SK-N-SH treated with all-trans-retinoic acid at 6 μM for 48 hours (cell line): ENCODE measurements around the gene UPB1.

Source experiments
- ATAC-seq: fragments of 200-7000 bp; cut with Tn5 transposase; 3 replicates; pipeline ENCODE4 v1.9.1; 2020; ENCODE audit warnings: mild to moderate bottlenecking, moderate library complexity
- ARNTL ChIP-seq: fragments of 450-650 bp; formaldehyde crosslinking; IDR thresholded peaks from 2 replicates; pipeline ENCODE4 v1.5.0; 2020; ENCODE audit warnings: low read depth, mild to moderate bottlenecking, moderate library complexity, borderline replicate concordance
- CREB5 ChIP-seq: fragments of 250-450 bp; sonication (Bioruptor Pico); IDR thresholded peaks from 2 replicates; pipeline ENCODE4 v1.5.1; 2020; ENCODE audit warnings: low read depth, mild to moderate bottlenecking, moderate library complexity
- CSDC2 ChIP-seq: fragments of 250-450 bp; sonication (Bioruptor Pico); IDR thresholded peaks from 2 replicates; pipeline ENCODE4 v1.5.0; 2020; ENCODE audit warnings: mild to moderate bottlenecking, moderate library complexity
- ESRRG ChIP-seq: fragments of 250-450 bp; sonication (Bioruptor Pico); IDR thresholded peaks from 2 replicates; pipeline ENCODE4 v1.6.1; 2021; ENCODE audit warnings: mild to moderate bottlenecking
- GLIS3 ChIP-seq: fragments of 250-450 bp; sonication (Bioruptor Pico); IDR thresholded peaks from 2 replicates; pipeline ENCODE4 v1.5.0; 2020; ENCODE audit warnings: mild to moderate bottlenecking, moderate library complexity
- ISL1 ChIP-seq: fragments of 250-450 bp; sonication (Bioruptor Pico); IDR thresholded peaks from 2 replicates; pipeline ENCODE4 v2.1.2; 2022; ENCODE audit warnings: mild to moderate bottlenecking, moderate library complexity
- OSR1 ChIP-seq: fragments of 250-450 bp; sonication (Bioruptor Pico); IDR thresholded peaks from 2 replicates; pipeline ENCODE4 v1.8.0; 2022; ENCODE audit warnings: moderate library complexity, mild to moderate bottlenecking, inconsistent platforms
- PATZ1 ChIP-seq: fragments of 250-450 bp; sonication (Bioruptor Pico); IDR thresholded peaks from 2 replicates; pipeline ENCODE4 v1.8.0; 2020; ENCODE audit warnings: mild to moderate bottlenecking, moderate library complexity, borderline replicate concordance
- PPARA ChIP-seq: fragments of 250-450 bp; sonication (Bioruptor Pico); IDR thresholded peaks from 2 replicates; pipeline ENCODE4 v1.5.0; 2020; ENCODE audit warnings: mild to moderate bottlenecking, borderline replicate concordance
- RARB ChIP-seq: fragments of 250-450 bp; sonication (Bioruptor Pico); IDR thresholded peaks from 2 replicates; pipeline ENCODE4 v1.8.0; 2021; ENCODE audit warnings: mild to moderate bottlenecking, moderate library complexity
- TCF4 ChIP-seq: fragments of 250-450 bp; sonication (Bioruptor Pico); IDR thresholded peaks from 2 replicates; pipeline ENCODE4 v1.8.0; 2021; ENCODE audit warnings: mild to moderate bottlenecking, moderate library complexity, borderline replicate concordance
- TOX ChIP-seq: fragments of 250-450 bp; sonication (Bioruptor Pico); IDR thresholded peaks from 2 replicates; pipeline ENCODE4 v1.8.0; 2021; ENCODE audit warnings: mild to moderate bottlenecking, moderate library complexity, borderline replicate concordance
- ZC3H10 ChIP-seq: fragments of 250-450 bp; sonication (Bioruptor Pico); IDR thresholded peaks from 2 replicates; pipeline ENCODE4 v1.5.1; 2021; ENCODE audit warnings: mild to moderate bottlenecking, moderate library complexity
- ZFP3 ChIP-seq: fragments of 250-450 bp; sonication (Bioruptor Pico); IDR thresholded peaks from 2 replicates; pipeline ENCODE4 v1.5.0; 2020; ENCODE audit warnings: mild to moderate bottlenecking, moderate library complexity
- ZNF70 ChIP-seq: fragments of 450-650 bp; formaldehyde crosslinking; IDR thresholded peaks from 2 replicates; pipeline ENCODE4 v1.5.0; 2020; ENCODE audit warnings: mild to moderate bottlenecking, moderate library complexity
- TF ChIP-seq, protein P1 (sequence below): fragments of 250-450 bp; sonication (Bioruptor Pico); IDR thresholded peaks from 2 replicates; pipeline ENCODE4 v1.8.0; 2021; ENCODE audit warnings: low read depth, mild to moderate bottlenecking, moderate library complexity, borderline replicate concordance
- TF ChIP-seq, protein P2 (sequence below): fragments of 250-450 bp; sonication (Bioruptor Pico); IDR thresholded peaks from 2 replicates; pipeline ENCODE4 v1.5.1; 2021; ENCODE audit warnings: mild to moderate bottlenecking, moderate library complexity

UPB1 gene

DNA sequence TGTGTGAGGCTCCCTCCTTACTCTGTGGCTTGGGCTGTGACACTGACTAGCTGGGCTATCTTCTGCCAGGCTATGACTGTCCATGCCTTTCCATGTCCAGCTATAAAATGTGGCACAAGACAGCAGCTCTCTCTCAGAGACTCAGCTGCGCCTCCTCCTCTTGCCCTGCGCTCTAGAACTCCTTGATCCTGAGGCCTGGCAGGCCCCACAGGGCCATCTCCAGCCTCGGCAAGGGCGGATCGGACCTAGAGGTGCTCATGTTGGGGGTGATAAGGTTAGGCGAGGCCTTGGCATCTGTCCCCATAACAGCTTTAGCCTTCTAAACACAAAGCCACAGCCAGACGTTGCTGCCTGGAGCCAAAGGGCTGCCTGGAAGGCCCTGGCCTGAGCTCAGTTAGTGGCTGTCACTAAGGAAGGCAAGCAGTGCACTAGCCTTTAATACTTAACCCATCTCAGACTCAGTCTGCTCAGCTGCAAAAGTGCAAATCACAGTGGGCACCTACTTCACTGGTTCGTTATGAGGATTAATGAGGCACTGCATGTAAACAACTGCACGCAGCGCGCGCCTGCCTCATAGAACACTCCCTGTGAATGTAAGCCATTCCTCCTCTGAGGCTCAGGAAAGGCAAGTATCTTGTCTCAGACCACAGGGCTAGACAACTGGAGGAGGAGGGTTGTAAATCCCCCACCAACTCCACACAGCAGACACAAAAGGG, 58.6 kb downstream of the UPB1 start:
- TF ChIP-seq ARNTL (CRISPR knock-in tag) (no peak), ZNF70 (no peak), CREB5 (no peak), ZFP3 (CRISPR knock-in tag) (no peak), CSDC2 (CRISPR knock-in tag) (no peak), ESRRG (CRISPR knock-in tag) (no peak)
- TF ChIP-seq, protein P1, sequence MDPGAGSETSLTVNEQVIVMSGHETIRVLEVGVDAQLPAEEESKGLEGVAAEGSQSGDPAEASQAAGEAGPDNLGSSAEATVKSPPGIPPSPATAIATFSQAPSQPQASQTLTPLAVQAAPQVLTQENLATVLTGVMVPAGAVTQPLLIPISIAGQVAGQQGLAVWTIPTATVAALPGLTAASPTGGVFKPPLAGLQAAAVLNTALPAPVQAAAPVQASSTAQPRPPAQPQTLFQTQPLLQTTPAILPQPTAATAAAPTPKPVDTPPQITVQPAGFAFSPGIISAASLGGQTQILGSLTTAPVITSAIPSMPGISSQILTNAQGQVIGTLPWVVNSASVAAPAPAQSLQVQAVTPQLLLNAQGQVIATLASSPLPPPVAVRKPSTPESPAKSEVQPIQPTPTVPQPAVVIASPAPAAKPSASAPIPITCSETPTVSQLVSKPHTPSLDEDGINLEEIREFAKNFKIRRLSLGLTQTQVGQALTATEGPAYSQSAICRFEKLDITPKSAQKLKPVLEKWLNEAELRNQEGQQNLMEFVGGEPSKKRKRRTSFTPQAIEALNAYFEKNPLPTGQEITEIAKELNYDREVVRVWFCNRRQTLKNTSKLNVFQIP (CRISPR knock-in tag): no peak
- TF ChIP-seq, protein P2, sequence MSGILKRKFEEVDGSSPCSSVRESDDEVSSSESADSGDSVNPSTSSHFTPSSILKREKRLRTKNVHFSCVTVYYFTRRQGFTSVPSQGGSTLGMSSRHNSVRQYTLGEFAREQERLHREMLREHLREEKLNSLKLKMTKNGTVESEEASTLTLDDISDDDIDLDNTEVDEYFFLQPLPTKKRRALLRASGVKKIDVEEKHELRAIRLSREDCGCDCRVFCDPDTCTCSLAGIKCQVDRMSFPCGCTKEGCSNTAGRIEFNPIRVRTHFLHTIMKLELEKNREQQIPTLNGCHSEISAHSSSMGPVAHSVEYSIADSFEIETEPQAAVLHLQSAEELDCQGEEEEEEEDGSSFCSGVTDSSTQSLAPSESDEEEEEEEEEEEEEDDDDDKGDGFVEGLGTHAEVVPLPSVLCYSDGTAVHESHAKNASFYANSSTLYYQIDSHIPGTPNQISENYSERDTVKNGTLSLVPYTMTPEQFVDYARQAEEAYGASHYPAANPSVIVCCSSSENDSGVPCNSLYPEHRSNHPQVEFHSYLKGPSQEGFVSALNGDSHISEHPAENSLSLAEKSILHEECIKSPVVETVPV (CRISPR knock-in tag): no peak
- no peak for ATAC-seq

DNA sequence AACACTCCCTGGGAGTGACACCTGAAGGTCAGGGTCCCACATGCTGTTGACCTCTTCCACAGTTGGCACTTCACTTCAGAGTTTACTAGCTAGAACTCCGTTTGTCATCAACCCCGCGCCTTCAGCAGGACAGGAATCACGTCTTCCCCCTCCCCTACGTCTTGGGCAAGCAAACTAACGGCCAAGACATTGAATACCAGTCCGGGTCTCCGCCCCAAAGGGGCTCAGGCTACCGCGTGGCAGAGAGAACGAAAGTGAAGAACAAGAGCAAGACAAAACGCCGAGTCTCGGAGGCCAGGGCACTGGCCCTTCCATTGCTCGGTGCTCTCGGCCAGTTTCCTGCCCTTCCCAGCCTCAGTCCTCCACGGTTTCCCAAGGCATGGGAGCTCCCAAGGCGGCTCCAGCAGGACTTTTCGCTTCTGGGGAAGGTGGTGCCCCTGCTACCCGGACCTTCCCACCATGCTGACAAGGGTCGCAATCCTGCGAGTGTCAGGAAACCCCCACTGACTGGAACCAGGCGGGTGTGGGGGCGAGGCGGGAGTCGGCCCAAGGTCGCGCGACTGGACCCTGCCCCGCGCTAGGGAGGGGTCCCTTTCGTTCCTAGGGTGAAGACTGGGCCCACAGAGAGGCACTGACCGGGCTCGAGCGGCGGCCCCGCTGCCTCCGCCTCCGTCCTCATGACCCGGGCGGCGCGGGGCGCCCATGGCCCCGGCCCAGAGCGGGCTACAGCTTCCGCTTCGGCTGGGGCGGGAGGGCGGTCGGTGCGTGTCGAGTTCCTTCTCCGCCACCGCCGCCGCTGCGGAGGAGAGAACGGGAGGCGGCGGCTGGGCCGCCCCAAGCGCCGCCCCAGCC, 59.4 kb downstream of the UPB1 start, which contains the start of gene GUCD1:
Gene GUCD1, minus strand, starts transcription at position 826 of the 852 bp plus-strand sequence. Its CDS starts 147 bp downstream, at position 679.
- TF ChIP-seq TOX (CRISPR knock-in tag): no peak
- TF ChIP-seq TCF4: no peak
- TF ChIP-seq PPARA (CRISPR knock-in tag): no peak
- TF ChIP-seq RARB (CRISPR knock-in tag): no peak
- TF ChIP-seq CSDC2 (CRISPR knock-in tag): no peak
- TF ChIP-seq ISL1 (CRISPR knock-in tag): no peak
- no peak for TF ChIP-seq ZC3H10 (CRISPR knock-in tag)
- TF ChIP-seq OSR1 (CRISPR knock-in tag): no peak
- TF ChIP-seq CREB5: no peak
- no peak for TF ChIP-seq PATZ1
- TF ChIP-seq GLIS3 (CRISPR knock-in tag): no peak
- TF ChIP-seq, protein P2 (CRISPR knock-in tag): no peak
- TF ChIP-seq ARNTL (CRISPR knock-in tag): no peak
- ATAC-seq: peak; percentile 7
